GM18858 (cell line): Measurements from ENCODE around the gene METTL25B.

Experiments
- ATAC-seq: cut with Tn5 transposase; IDR thresholded peaks from one replicate; pipeline ENCODE4 v1.9.1; 2021; ENCODE audit not compliant: unreplicated experiment

Gene METTL25B

GRCh38 chr1:156727926-156728598, at the start of gene METTL25B:
METTL25B (plus strand) TSS chr1:156728469; CDS start chr1:156729105, 636 bp downstream.
- ATAC-seq = peak; percentile 39

- ATAC-seq = no peak
Observed at GRCh38 chr1:156680056-156680455, 48.2 kb upstream of the METTL25B start.

- ATAC-seq = no peak
Observed at GRCh38 chr1:156681196-156681960, 46.9 kb upstream of the METTL25B start.

- ATAC-seq = no peak
Observed at GRCh38 chr1:156682166-156682890, 45.9 kb upstream of the METTL25B start.

- no peak for ATAC-seq
Observed at GRCh38 chr1:156684227-156684782, 44.0 kb upstream of the METTL25B start.

GRCh38 chr1:156689035-156689952, 39.0 kb upstream of the METTL25B start:
- ATAC-seq = no peak

GRCh38 chr1:156689953-156690674, 38.2 kb upstream of the METTL25B start:
- no peak for ATAC-seq

- no peak for ATAC-seq
Observed at GRCh38 chr1:156690675-156691036, 37.6 kb upstream of the METTL25B start.

GRCh38 chr1:156691191-156691590, 37.1 kb upstream of the METTL25B start:
- ATAC-seq = no peak

GRCh38 chr1:156691665-156692440, 36.4 kb upstream of the METTL25B start:
- no peak for ATAC-seq

GRCh38 chr1:156692441-156692924, 35.8 kb upstream of the METTL25B start:
- no peak for ATAC-seq

GRCh38 chr1:156692925-156693847, 35.1 kb upstream of the METTL25B start:
- no peak for ATAC-seq

- no peak for ATAC-seq
Observed at GRCh38 chr1:156693848-156694689, 34.2 kb upstream of the METTL25B start.

- no peak for ATAC-seq
Observed at GRCh38 chr1:156694690-156694962, 33.6 kb upstream of the METTL25B start.

GRCh38 chr1:156696755-156697154, 31.5 kb upstream of the METTL25B start:
- ATAC-seq = no peak

- ATAC-seq = no peak
Observed at GRCh38 chr1:156697481-156697880, 30.8 kb upstream of the METTL25B start.

- no peak for ATAC-seq
Observed at GRCh38 chr1:156698995-156699394, 29.3 kb upstream of the METTL25B start.
